NB4 (cell line): ENCODE data around the gene GPR156.

ENCODE experiments used
- DNase-seq: peaks from one replicate; pipeline ENCODE4 v3.0.0; 2010; ENCODE audit warnings: low read depth
- H3K4me3 ChIP-seq: one replicate; pipeline ENCODE4 v1.5.1; 2011; ENCODE audit warnings: mild to moderate bottlenecking, low read depth, low read length, moderate library complexity
- CTCF ChIP-seq: IDR thresholded peaks from one replicate; pipeline ENCODE4 v1.5.1; 2012; ENCODE audit warnings: low read depth, low read length
- MYC ChIP-seq: IDR thresholded peaks from 2 replicates; pipeline ENCODE4 v1.6.1; 2011; ENCODE audit warnings: low read depth, low read length
- POLR2A ChIP-seq: IDR thresholded peaks from 2 replicates; pipeline ENCODE4 v1.6.1; 2011; ENCODE audit warnings: mild to moderate bottlenecking; ENCODE audit not compliant: insufficient read length; ENCODE audit errors: extremely low read depth
- TF ChIP-seq, protein P1 (sequence below): IDR thresholded peaks from 2 replicates; pipeline ENCODE4 v1.6.1; 2011; ENCODE audit warnings: low read depth, low read length

Gene GPR156

GRCh38 chr3:120155108-120155507 lies 129.9 kb downstream of the GPR156 start:
- no peak overlapping the region for H3K4me3 ChIP-seq
- TF ChIP-seq CTCF = no peak
- TF ChIP-seq MYC = no peak
- TF ChIP-seq POLR2A = no peak
- TF ChIP-seq, protein P1, sequence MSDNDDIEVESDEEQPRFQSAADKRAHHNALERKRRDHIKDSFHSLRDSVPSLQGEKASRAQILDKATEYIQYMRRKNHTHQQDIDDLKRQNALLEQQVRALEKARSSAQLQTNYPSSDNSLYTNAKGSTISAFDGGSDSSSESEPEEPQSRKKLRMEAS = no peak
- DNase-seq = no peak

DNA sequence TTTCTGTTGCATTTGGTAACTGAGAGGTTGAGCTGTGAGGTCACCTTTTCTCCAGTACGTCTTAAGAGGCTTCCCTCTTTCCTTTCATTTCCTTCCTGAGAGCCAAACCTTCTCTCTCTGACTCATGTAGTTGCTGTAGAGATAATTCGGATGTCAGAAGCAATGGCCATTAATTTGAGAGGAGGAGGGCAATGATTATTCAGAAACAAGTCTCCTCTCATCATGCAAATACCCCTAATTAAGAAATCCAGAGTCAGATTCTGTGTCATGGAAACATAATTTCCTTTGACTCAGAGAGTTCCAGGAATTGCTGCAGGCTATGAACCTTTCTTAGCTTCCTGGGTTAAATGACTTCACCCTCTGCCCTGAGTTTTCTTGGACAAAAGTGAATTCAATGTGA lies 131.7 kb downstream of the GPR156 start:
- DNase-seq = no peak
- H3K4me3 ChIP-seq = no peak overlapping the region
- TF ChIP-seq MYC (no peak), CTCF (no peak), POLR2A (no peak)
- TF ChIP-seq, protein P1 = no peak

DNA sequence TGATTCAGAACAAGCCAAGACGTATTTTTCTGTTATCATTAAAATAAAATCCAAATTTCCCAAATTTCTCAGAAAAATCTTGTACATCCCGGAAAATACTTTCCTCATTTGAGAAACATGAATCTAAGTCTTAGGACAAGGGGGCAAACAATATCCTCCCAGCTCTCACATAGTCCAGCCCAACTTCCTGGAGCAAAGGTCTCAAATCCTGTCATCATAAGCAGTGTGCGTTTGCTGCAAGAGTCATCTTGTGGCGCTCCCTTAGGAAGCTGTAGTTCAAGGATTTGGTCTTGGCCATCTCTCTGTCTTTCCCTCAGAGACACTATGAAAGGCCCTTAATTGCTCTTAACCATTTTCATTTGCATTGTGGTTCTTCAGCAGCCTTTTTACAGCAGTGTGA lies 133.2 kb downstream of the GPR156 start:
- no peak for TF ChIP-seq CTCF
- H3K4me3 ChIP-seq = no peak overlapping the region
- DNase-seq = no peak

DNA sequence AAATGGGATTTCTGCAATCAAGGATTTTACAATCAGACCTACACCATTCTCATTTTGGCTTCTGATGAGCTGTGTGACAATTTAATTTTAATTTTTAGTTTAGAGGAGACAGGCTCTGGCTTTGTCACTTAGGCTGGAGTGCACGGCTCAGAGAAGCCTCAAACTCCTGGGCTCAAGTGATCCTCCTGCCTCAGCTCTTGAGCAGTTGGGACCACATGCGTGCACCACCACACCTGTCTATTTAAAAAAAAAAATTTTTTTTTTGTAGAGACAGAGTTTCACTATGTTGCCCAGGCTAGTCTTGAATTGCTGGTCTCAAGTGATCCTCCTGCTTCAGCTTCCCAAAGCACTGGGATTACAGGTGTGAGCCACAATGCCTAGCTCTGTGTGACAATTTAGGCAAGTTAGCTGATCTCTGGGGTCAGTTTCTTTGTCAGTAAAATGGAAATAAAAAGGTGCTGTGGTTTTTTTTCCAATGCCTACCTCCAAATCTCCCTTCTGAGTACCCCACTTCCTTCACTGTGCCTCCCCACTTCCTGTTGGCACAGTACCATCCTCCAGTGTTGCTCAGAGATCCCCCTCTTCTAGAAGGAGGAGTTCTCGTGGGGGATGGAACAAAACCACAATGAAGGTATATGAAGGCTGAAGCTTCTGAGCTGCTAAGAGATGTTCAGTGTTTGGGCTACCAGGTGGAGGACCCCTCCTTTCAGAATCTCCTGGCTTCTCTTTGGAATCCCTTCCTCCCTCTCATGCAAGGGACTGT lies 136.7 kb downstream of the GPR156 start:
- TF ChIP-seq, protein P1 = no peak
- peak; percentile 4 for DNase-seq
- no peak overlapping the region for H3K4me3 ChIP-seq

- peak; percentile 39 for DNase-seq
- H3K4me3 ChIP-seq = no peak overlapping the region
- TF ChIP-seq, protein P1 = no peak
- no peak for TF ChIP-seq MYC
These were observed 137.8 kb downstream of the GPR156 start for GRCh38 chr3:120147072-120147871.

- H3K4me3 ChIP-seq = no peak overlapping the region
- DNase-seq = no peak
- TF ChIP-seq, protein P1 = no peak
- no peak for TF ChIP-seq MYC
- no peak for TF ChIP-seq CTCF
- no peak for TF ChIP-seq POLR2A
These were observed 139.3 kb downstream of the GPR156 start for GRCh38 chr3:120145542-120146285.
